ENCODE results near the gene AUTS2.

Gene AUTS2

DNA sequence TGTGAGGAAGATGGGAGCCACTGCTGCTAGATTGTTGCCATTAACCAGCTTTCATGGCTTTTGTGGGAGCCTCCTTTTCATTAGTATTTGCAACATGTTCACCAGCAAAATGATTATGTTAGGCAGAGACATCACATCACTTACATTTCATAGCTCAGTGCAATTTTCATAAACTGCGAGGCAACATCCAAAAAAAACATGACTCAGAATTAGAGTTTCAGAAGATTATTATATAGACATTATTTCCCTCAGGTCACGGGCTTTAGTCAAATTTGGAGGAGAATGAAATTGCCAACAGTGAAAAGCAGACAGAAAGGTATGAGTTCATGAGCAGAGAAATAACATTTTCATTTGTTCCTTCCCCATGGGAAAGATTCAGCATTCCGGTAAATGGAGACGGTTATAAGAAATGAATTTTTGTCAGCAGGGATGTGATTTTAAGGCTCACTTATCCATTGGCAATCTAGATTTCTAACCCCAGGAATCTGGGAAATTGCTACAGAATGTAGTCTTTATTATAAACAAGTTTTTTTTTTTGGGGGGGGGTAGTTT lies 573.2 kb downstream of the AUTS2 start:
- TF ChIP-seq, protein P1, sequence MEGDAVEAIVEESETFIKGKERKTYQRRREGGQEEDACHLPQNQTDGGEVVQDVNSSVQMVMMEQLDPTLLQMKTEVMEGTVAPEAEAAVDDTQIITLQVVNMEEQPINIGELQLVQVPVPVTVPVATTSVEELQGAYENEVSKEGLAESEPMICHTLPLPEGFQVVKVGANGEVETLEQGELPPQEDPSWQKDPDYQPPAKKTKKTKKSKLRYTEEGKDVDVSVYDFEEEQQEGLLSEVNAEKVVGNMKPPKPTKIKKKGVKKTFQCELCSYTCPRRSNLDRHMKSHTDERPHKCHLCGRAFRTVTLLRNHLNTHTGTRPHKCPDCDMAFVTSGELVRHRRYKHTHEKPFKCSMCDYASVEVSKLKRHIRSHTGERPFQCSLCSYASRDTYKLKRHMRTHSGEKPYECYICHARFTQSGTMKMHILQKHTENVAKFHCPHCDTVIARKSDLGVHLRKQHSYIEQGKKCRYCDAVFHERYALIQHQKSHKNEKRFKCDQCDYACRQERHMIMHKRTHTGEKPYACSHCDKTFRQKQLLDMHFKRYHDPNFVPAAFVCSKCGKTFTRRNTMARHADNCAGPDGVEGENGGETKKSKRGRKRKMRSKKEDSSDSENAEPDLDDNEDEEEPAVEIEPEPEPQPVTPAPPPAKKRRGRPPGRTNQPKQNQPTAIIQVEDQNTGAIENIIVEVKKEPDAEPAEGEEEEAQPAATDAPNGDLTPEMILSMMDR (IDR thresholded peaks at IDR 0.05; ENCODE audit: extremely low read depth, missing control alignments): no peak

DNA sequence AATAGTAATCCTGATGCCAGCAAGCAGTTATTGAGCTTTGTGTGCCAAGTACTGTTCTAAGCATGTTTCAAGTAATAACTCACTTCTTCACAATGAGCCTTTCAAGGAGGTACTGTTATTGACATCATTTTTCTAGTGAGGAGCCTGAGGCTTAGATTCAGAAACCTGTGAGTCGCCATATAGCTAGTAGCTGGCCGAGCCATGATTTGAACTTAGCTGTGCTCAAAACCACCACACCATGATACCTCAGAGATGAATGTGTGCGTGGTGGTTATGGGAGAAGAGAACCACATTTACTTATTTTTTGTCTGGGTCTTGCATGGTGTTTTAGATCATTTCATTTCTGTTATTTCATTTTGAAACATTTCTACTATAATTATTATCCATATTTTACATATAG lies 578.9 kb downstream of the AUTS2 start:
- TF ChIP-seq, protein P1 (IDR thresholded peaks at IDR 0.05; ENCODE audit: extremely low read depth, missing control alignments): no peak
- no peak for DNase-seq (ENCODE audit: low spot score)

More for the DNA sequence above, 573.2 kb downstream of the AUTS2 start:
- DNase-seq (ENCODE audit: low spot score): no peak

DNA sequence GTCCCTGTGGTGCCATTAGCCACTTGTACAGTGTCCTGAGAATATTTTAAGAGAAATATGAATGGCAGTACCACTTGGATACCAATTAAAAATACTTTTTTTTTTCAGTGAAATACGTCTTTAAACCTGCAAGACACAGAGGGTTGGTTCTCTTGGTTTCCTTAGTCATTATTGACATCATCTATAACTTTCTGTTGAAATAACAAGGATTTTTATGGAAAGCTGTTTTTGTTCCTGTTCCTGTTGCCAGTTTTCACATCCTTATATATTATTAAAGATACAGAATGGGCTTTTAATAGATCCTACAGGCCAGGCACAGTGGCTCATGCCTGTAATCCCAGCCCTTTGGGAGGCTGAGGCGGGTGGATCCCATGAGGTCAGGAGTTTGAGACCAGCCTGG lies 579.9 kb downstream of the AUTS2 start:
- DNase-seq (ENCODE audit: low spot score): no peak
- TF ChIP-seq, protein P1 (IDR thresholded peaks at IDR 0.05; ENCODE audit: extremely low read depth, missing control alignments): no peak

DNA sequence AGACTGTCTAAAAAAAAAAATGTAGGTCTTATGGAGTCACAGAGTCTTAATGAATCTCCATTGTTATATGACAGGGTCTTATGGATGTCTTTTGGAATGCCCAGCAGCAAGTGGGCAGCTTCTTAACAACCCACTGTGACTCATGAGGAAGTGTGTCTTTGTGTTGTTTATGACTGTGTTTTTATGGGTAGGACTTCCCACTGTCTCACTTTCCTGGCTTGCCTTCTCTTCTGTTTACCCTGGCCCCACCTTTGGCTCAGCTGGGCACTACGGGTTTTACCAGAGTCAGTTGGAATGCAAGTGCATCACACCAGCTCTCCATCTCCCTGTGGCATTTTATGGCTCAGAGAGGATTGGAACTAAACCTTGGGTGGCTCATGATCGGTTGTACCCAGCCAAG lies 580.5 kb downstream of the AUTS2 start:
- no peak for DNase-seq (ENCODE audit: low spot score)
- TF ChIP-seq, protein P1 (IDR thresholded peaks at IDR 0.05; ENCODE audit: extremely low read depth, missing control alignments): no peak

DNA sequence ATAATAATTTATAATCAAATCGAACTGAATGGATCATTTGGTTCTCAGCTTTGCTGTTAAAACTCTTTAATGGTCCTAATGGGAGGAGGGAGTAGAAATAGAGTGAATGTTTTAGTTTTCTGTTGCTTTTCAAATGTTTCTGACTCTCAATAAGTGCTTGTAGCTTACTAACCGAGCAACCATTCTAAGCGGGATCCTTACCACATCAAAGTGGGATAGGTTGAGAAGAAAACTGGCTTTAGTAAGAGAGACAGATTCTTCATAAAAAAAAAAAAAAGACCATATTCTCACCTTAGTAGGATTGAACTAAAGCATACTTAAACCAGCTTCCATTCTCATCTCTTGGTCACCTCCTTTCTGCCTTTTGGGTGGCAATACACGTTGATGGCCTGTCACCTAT lies 584.2 kb downstream of the AUTS2 start:
- DNase-seq (ENCODE audit: low spot score): no peak
- TF ChIP-seq, protein P1 (IDR thresholded peaks at IDR 0.05; ENCODE audit: extremely low read depth, missing control alignments): no peak

DNA sequence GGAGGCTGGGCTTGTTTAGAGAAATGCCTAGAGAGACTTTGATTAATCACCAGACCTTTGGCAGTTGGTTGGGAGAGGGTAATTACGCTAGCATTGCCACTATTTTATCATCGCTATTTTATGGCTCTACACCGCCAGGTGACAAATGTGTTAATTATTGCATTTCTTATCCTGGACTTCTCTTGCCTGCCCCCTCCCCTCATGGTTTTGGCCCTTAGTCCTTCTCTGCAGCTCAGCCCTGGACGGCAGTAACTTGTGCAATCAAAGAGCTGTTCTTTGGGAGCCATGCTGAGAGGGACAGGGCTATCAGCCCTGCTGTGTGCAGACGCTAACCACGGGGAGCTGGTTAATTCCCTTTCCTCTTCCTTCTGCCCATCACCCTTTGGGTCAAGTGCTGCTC lies 585.0 kb downstream of the AUTS2 start:
- no peak for DNase-seq (ENCODE audit: low spot score)
- TF ChIP-seq, protein P1 (IDR thresholded peaks at IDR 0.05; ENCODE audit: extremely low read depth, missing control alignments): no peak

DNA sequence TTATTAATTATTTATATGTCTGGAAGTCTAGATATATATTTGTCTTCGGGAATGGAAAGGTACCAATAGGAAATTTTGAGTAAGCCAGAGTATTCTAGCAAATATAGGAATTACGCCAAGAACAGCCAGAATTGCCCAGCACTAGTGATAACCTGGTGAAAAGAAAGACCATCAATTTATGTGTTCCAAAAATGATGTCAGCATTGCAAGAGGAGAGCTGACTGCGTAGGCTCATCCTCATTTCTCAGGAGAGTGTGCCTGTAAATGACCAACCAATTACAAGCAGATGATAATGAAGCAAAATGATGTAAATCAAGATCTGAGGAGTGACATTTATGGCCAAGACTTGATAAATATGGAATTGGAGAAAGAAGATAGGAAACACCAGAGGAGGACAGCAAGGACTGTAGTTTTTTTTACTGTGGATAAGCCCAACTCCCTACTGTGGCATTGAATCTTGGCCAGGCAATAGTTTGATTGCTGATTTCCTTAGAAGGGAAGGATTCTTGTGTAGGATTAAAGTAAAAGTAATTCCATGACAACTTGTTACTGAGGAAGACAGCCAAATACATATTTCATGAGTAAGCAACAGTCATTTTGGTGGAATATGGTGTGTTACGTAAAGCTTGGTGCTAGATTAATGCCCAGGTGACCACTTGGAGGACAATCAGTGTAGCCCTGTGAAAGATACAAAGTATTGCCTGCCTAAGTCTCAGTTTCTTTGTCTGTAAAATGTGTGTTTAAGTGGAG lies 590.8 kb downstream of the AUTS2 start:
- TF ChIP-seq, protein P1 (IDR thresholded peaks at IDR 0.05; ENCODE audit: extremely low read depth, missing control alignments): no peak
- DNase-seq (ENCODE audit: low spot score): no peak
